ENCODE data around the gene TOMM20. TPM values are rescaled to one million over a fixed set of nuclear protein-coding genes. Genes with fewer than 3 reads are reported as not detected.

The TOMM20 gene
- total RNA-seq, 2 donors from 2014 or later = 237 to 252 TPM

GRCh38 chr1:235122348-235122747 is 6.3 kb downstream of the TOMM20 start:
- peaks cover 99% of the 10 kb centered on the region for H3K36me3 ChIP-seq (ENCODE audit: control insufficient read depth, insufficient read depth, low read length)

DNA sequence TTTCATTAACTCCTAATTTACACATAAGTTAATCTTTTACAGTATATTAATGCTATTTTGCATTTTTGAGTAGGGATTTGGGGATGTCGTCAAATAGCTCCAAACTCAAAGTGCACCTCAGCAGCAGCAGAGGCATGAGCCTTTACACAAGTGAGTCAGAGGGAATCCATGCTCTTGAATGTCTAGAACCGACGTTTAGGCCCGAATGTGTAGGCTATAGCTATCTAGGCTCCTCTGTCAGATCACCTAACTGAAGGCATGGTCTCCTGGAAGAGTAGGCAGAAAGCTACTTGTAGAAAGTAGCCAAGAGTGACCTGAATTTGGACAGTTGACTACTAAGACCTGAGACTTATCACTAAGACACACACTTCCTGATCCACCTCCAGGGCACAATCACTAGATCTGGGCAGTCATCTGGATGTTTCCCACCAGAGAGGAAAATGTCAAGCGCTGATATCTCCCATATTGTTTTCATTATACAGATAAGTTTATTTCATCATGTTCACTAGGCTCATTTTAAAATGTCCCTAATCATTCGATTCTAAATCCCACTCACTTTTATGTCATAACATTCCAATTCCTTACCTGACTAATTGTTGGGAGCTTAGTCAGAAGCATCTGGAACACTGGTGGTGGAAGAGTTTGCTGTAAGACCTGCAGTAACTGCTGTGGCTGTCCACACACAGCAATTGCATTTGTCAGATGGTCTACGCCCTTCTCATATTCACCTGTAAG is 15.3 kb downstream of the TOMM20 start:
- peaks cover 95% of the 10 kb centered on the region for H3K36me3 ChIP-seq (ENCODE audit: control insufficient read depth, insufficient read depth, low read length)
- peaks cover 88% of the 10 kb centered on the region for H3K36me3 Mint-ChIP-seq (ENCODE audit: low read depth)

More at GRCh38 chr1:235122348-235122747, 6.3 kb downstream of the TOMM20 start:
- no peak overlapping the region for H3K27ac Mint-ChIP-seq
- H3K36me3 Mint-ChIP-seq (ENCODE audit: low read depth) = peaks cover 87% of the 10 kb centered on the region
- Histone ChIP-seq H3K4me1 (ENCODE audit: control insufficient read depth, insufficient read depth, low read length) (no peaks in the 10 kb centered on the region), H3K9me3 (ENCODE audit: control insufficient read depth, low read length) (no peaks in the 10 kb centered on the region), H3K27ac (ENCODE audit: low read depth, low read length) (no peak overlapping the region), H3K4me3 (ENCODE audit: low read length) (peak overlapping the region; percentile 85), H3K27me3 (ENCODE audit: control insufficient read depth, insufficient read depth, low read length, poor library complexity, severe bottlenecking) (no peaks in the 10 kb centered on the region), H3K9ac (ENCODE audit: extremely low read depth, low read length, poor library complexity, severe bottlenecking) (no peak overlapping the region)
- DNase-seq = no peak
- H3K4me3 Mint-ChIP-seq = no peak overlapping the region
- TF ChIP-seq, protein P1, sequence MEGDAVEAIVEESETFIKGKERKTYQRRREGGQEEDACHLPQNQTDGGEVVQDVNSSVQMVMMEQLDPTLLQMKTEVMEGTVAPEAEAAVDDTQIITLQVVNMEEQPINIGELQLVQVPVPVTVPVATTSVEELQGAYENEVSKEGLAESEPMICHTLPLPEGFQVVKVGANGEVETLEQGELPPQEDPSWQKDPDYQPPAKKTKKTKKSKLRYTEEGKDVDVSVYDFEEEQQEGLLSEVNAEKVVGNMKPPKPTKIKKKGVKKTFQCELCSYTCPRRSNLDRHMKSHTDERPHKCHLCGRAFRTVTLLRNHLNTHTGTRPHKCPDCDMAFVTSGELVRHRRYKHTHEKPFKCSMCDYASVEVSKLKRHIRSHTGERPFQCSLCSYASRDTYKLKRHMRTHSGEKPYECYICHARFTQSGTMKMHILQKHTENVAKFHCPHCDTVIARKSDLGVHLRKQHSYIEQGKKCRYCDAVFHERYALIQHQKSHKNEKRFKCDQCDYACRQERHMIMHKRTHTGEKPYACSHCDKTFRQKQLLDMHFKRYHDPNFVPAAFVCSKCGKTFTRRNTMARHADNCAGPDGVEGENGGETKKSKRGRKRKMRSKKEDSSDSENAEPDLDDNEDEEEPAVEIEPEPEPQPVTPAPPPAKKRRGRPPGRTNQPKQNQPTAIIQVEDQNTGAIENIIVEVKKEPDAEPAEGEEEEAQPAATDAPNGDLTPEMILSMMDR (conservative IDR thresholded peaks at IDR 0.05) = no peak
- no peaks in the 10 kb centered on the region for H3K9me3 Mint-ChIP-seq
- 94% methylated on average over 1 of the region's 1 CpG; no CpG with 5 or more reads in 1 of the 2 experiments for WGBS, 2 experiments (ENCODE audit: insufficient coverage in 1 of 2, insufficient read length in 1 of 2)
- H3K4me1 Mint-ChIP-seq = peaks cover 15% of the 10 kb centered on the region
- H3K27me3 Mint-ChIP-seq (ENCODE audit: insufficient read depth) = no peaks in the 10 kb centered on the region

GRCh38 chr1:235112297-235113182 is 16.1 kb downstream of the TOMM20 start:
- Mint-ChIP-seq H3K4me3 (no peak overlapping the region), H3K36me3 (ENCODE audit: low read depth) (peaks cover 87% of the 10 kb centered on the region), H3K9me3 (no peaks in the 10 kb centered on the region), H3K27ac (peak overlapping the region; percentile 31), H3K4me1 (no peaks in the 10 kb centered on the region), H3K27me3 (ENCODE audit: insufficient read depth) (no peaks in the 10 kb centered on the region)
- peak overlapping the region; percentile 28 for H3K9ac ChIP-seq (ENCODE audit: extremely low read depth, low read length, poor library complexity, severe bottlenecking)
- H3K27me3 ChIP-seq (ENCODE audit: control insufficient read depth, insufficient read depth, low read length, poor library complexity, severe bottlenecking) = no peaks in the 10 kb centered on the region
- H3K36me3 ChIP-seq (ENCODE audit: control insufficient read depth, insufficient read depth, low read length) = peaks cover 95% of the 10 kb centered on the region
- H3K9me3 ChIP-seq (ENCODE audit: control insufficient read depth, low read length) = no peaks in the 10 kb centered on the region
- DNase-seq = peak; percentile 23
- no peaks in the 10 kb centered on the region for H3K4me1 ChIP-seq (ENCODE audit: control insufficient read depth, insufficient read depth, low read length)
- no peak overlapping the region for H3K4me3 ChIP-seq (ENCODE audit: low read length)
- no peak overlapping the region for H3K27ac ChIP-seq (ENCODE audit: low read depth, low read length)
- TF ChIP-seq, protein P1 (conservative IDR thresholded peaks at IDR 0.05) = no peak
- 94 to 100% methylated on average over 4 to 6 of the region's 6 CpGs for WGBS, 2 experiments (ENCODE audit: insufficient coverage in 1 of 2, insufficient read length in 1 of 2)

More for the DNA sequence above, 15.3 kb downstream of the TOMM20 start:
- no peaks in the 10 kb centered on the region for H3K4me1 ChIP-seq (ENCODE audit: control insufficient read depth, insufficient read depth, low read length)
- Mint-ChIP-seq H3K4me1 (no peaks in the 10 kb centered on the region), H3K4me3 (no peak overlapping the region), H3K27ac (peak overlapping the region; percentile 31), H3K27me3 (ENCODE audit: insufficient read depth) (no peaks in the 10 kb centered on the region), H3K9me3 (no peaks in the 10 kb centered on the region)
- H3K9ac ChIP-seq (ENCODE audit: extremely low read depth, low read length, poor library complexity, severe bottlenecking) = no peak overlapping the region
- WGBS, 2 experiments (ENCODE audit: insufficient coverage in 1 of 2, insufficient read length in 1 of 2) = 94 to 100% methylated on average over 5 to 7 of the region's 7 CpGs
- no peaks in the 10 kb centered on the region for H3K27me3 ChIP-seq (ENCODE audit: control insufficient read depth, insufficient read depth, low read length, poor library complexity, severe bottlenecking)
- no peaks in the 10 kb centered on the region for H3K9me3 ChIP-seq (ENCODE audit: control insufficient read depth, low read length)
- H3K27ac ChIP-seq (ENCODE audit: low read depth, low read length) = no peak overlapping the region
- TF ChIP-seq, protein P1 (conservative IDR thresholded peaks at IDR 0.05) = no peak
- DNase-seq = peak; percentile 33
- no peak overlapping the region for H3K4me3 ChIP-seq (ENCODE audit: low read length)

Data from endodermal cell (in vitro differentiated cells).